Measurements from ENCODE around the gene DNAJC7. TPM values are rescaled to one million over a fixed set of nuclear protein-coding genes. Genes with fewer than 3 reads are reported as not detected.
A peak's percentile ranks its signal among the peaks of the same experiment; 100 is the strongest.

The DNAJC7 gene
- total RNA-seq, 2 donors from 2014 or later = 79.5 to 118 TPM

- H3K27ac Mint-ChIP-seq = peak overlapping the region; percentile 45
- no peaks in the 10 kb centered on the region for H3K4me1 Mint-ChIP-seq
- peaks cover 27% of the 10 kb centered on the region for H3K27me3 Mint-ChIP-seq
- H3K4me3 Mint-ChIP-seq = peak overlapping the region; percentile 55
- no peaks in the 10 kb centered on the region for H3K9me3 Mint-ChIP-seq
- ATAC-seq (replicated peaks) = no peak
- no peaks in the 10 kb centered on the region for H3K36me3 Mint-ChIP-seq (ENCODE audit: low read depth)
Measured at GRCh38 chr17:42051013-42051400, 33.8 kb upstream of the DNAJC7 start.

GRCh38 chr17:42050393-42051012 is 33.3 kb upstream of the DNAJC7 start, which contains the start of gene C17orf113:
Gene C17orf113 (minus strand): TSS chr17:42050601. CDS start chr17:42043376, 7,225 bp downstream.
- H3K9me3 Mint-ChIP-seq = no peaks in the 10 kb centered on the region
- peak within 1 kb of the TSS; percentile 55 for H3K4me3 Mint-ChIP-seq
- ATAC-seq (replicated peaks) = peak; percentile 79
- H3K4me1 Mint-ChIP-seq = no peaks in the 10 kb centered on the region
- peaks cover 27% of the 10 kb centered on the region for H3K27me3 Mint-ChIP-seq
- peak within 1 kb of the TSS; percentile 45 for H3K27ac Mint-ChIP-seq
- H3K36me3 Mint-ChIP-seq (ENCODE audit: low read depth) = no peaks in the 10 kb centered on the region

- H3K9me3 Mint-ChIP-seq = no peaks in the 10 kb centered on the region
- H3K27me3 Mint-ChIP-seq = peaks cover 23% of the 10 kb centered on the region
- H3K4me1 Mint-ChIP-seq = no peaks in the 10 kb centered on the region
- peak overlapping the region; percentile 38 for H3K4me3 Mint-ChIP-seq
- no peaks in the 10 kb centered on the region for H3K36me3 Mint-ChIP-seq (ENCODE audit: low read depth)
- no peak overlapping the region for H3K27ac Mint-ChIP-seq
- ATAC-seq (replicated peaks) = no peak
Measured at GRCh38 chr17:42049834-42050392, 32.7 kb upstream of the DNAJC7 start.

- H3K27me3 Mint-ChIP-seq = peaks cover 8% of the 10 kb centered on the region
- H3K27ac Mint-ChIP-seq = no peak overlapping the region
- ATAC-seq (replicated peaks) = no peak
- no peaks in the 10 kb centered on the region for H3K9me3 Mint-ChIP-seq
- H3K36me3 Mint-ChIP-seq (ENCODE audit: low read depth) = no peaks in the 10 kb centered on the region
- H3K4me1 Mint-ChIP-seq = no peaks in the 10 kb centered on the region
- H3K4me3 Mint-ChIP-seq = no peak overlapping the region
Measured at GRCh38 chr17:42047343-42047742, 30.1 kb upstream of the DNAJC7 start.

GRCh38 chr17:42045719-42046118 is 28.5 kb upstream of the DNAJC7 start:
- H3K27me3 Mint-ChIP-seq = peaks cover under 1% of the 10 kb centered on the region
- H3K27ac Mint-ChIP-seq = no peak overlapping the region
- no peaks in the 10 kb centered on the region for H3K36me3 Mint-ChIP-seq (ENCODE audit: low read depth)
- H3K4me1 Mint-ChIP-seq = no peaks in the 10 kb centered on the region
- no peak for ATAC-seq (replicated peaks)
- no peaks in the 10 kb centered on the region for H3K9me3 Mint-ChIP-seq
- no peak overlapping the region for H3K4me3 Mint-ChIP-seq

GRCh38 chr17:42042598-42043319 is 25.5 kb upstream of the DNAJC7 start:
- Mint-ChIP-seq H3K27me3 (peaks cover 3% of the 10 kb centered on the region), H3K27ac (no peak overlapping the region), H3K4me3 (no peak overlapping the region), H3K9me3 (no peaks in the 10 kb centered on the region), H3K36me3 (ENCODE audit: low read depth) (no peaks in the 10 kb centered on the region), H3K4me1 (no peaks in the 10 kb centered on the region)
- no peak for ATAC-seq (replicated peaks)

GRCh38 chr17:42041619-42042018 is 24.4 kb upstream of the DNAJC7 start:
- H3K36me3 Mint-ChIP-seq (ENCODE audit: low read depth) = no peaks in the 10 kb centered on the region
- H3K9me3 Mint-ChIP-seq = no peaks in the 10 kb centered on the region
- ATAC-seq (replicated peaks) = no peak
- H3K27me3 Mint-ChIP-seq = peaks cover 3% of the 10 kb centered on the region
- no peak overlapping the region for H3K27ac Mint-ChIP-seq
- no peaks in the 10 kb centered on the region for H3K4me1 Mint-ChIP-seq
- H3K4me3 Mint-ChIP-seq = no peak overlapping the region

GRCh38 chr17:42040818-42041217 is 23.6 kb upstream of the DNAJC7 start:
- Mint-ChIP-seq H3K9me3 (no peaks in the 10 kb centered on the region), H3K4me3 (no peak overlapping the region), H3K4me1 (no peaks in the 10 kb centered on the region), H3K27me3 (peaks cover 3% of the 10 kb centered on the region), H3K36me3 (ENCODE audit: low read depth) (no peaks in the 10 kb centered on the region), H3K27ac (no peak overlapping the region)
- ATAC-seq (replicated peaks) = no peak

GRCh38 chr17:42039794-42040763 is 22.8 kb upstream of the DNAJC7 start:
- Mint-ChIP-seq H3K4me1 (no peaks in the 10 kb centered on the region), H3K36me3 (ENCODE audit: low read depth) (no peaks in the 10 kb centered on the region), H3K9me3 (no peaks in the 10 kb centered on the region), H3K27ac (no peak overlapping the region), H3K27me3 (peaks cover 3% of the 10 kb centered on the region), H3K4me3 (no peak overlapping the region)
- no peak for ATAC-seq (replicated peaks)

GRCh38 chr17:42038221-42038973 is 21.2 kb upstream of the DNAJC7 start:
- no peaks in the 10 kb centered on the region for H3K36me3 Mint-ChIP-seq (ENCODE audit: low read depth)
- H3K27me3 Mint-ChIP-seq = peaks cover 3% of the 10 kb centered on the region
- no peaks in the 10 kb centered on the region for H3K4me1 Mint-ChIP-seq
- no peaks in the 10 kb centered on the region for H3K9me3 Mint-ChIP-seq
- no peak overlapping the region for H3K4me3 Mint-ChIP-seq
- H3K27ac Mint-ChIP-seq = no peak overlapping the region
- no peak for ATAC-seq (replicated peaks)

- ATAC-seq (replicated peaks) = no peak
- H3K27ac Mint-ChIP-seq = peak overlapping the region; percentile 64
- H3K9me3 Mint-ChIP-seq = no peaks in the 10 kb centered on the region
- no peaks in the 10 kb centered on the region for H3K4me1 Mint-ChIP-seq
- no peaks in the 10 kb centered on the region for H3K36me3 Mint-ChIP-seq (ENCODE audit: low read depth)
- peaks cover 4% of the 10 kb centered on the region for H3K27me3 Mint-ChIP-seq
- no peak overlapping the region for H3K4me3 Mint-ChIP-seq
Measured at GRCh38 chr17:42034059-42034458, 16.8 kb upstream of the DNAJC7 start.

GRCh38 chr17:42031584-42031983 is 14.3 kb upstream of the DNAJC7 start:
- Mint-ChIP-seq H3K27ac (no peak overlapping the region), H3K36me3 (ENCODE audit: low read depth) (no peaks in the 10 kb centered on the region), H3K9me3 (no peaks in the 10 kb centered on the region), H3K4me1 (no peaks in the 10 kb centered on the region), H3K4me3 (no peak overlapping the region), H3K27me3 (peaks cover 5% of the 10 kb centered on the region)
- ATAC-seq (replicated peaks) = no peak

- Mint-ChIP-seq H3K27ac (peak overlapping the region; percentile 44), H3K9me3 (no peaks in the 10 kb centered on the region)
Measured at GRCh38 chr17:42028791-42029127, 11.5 kb upstream of the DNAJC7 start.

More at GRCh38 chr17:42028791-42029127, 11.5 kb upstream of the DNAJC7 start:
- Mint-ChIP-seq H3K36me3 (ENCODE audit: low read depth) (peaks cover 11% of the 10 kb centered on the region), H3K27me3 (peaks cover 5% of the 10 kb centered on the region), H3K4me1 (peaks cover 6% of the 10 kb centered on the region), H3K4me3 (no peak overlapping the region)
- ATAC-seq (replicated peaks) = no peak
